Measurements from ENCODE around the gene SSTR5. TPM values are rescaled to one million over a fixed set of nuclear protein-coding genes. Genes with fewer than 3 reads are reported as not detected.

SSTR5 gene
- total RNA-seq, 4 donors from 2014 or later: not detected

- Histone ChIP-seq H3K4me3 (no peak overlapping the region), H3K9me3 (no peaks in the 10 kb centered on the region), H3K27ac (no peak overlapping the region), H3K4me1 (no peaks in the 10 kb centered on the region), H3K27me3 (peaks cover 0 to 21% of the 10 kb centered on the region in 2 donors), H3K36me3 (no peaks in the 10 kb centered on the region)
- intact Hi-C loops (cut with DNase I; ENCODE audit: low total_unique reads): no loop called here
- DNase-seq: no peak
- TF ChIP-seq CTCF (IDR thresholded peaks at IDR 0.05) (no peak), POLR2A (IDR thresholded peaks at IDR 0.05) (no peak)
Observed at GRCh38 chr16:1070084-1070863, 2.3 kb upstream of the SSTR5 start.

- intact Hi-C loops (cut with DNase I; ENCODE audit: low total_unique reads): no loop called here
- TF ChIP-seq CTCF (IDR thresholded peaks at IDR 0.05) (no peak), POLR2A (IDR thresholded peaks at IDR 0.05) (no peak)
Observed at GRCh38 chr16:1070864-1071408, 1.6 kb upstream of the SSTR5 start.

GRCh38 chr16:1071561-1072225, 854 bp upstream of the SSTR5 start:
- no peaks in the 10 kb centered on the region for H3K36me3 ChIP-seq
- H3K9me3 ChIP-seq: no peaks in the 10 kb centered on the region
- no peak for TF ChIP-seq CTCF (IDR thresholded peaks at IDR 0.05)
- TF ChIP-seq POLR2A (IDR thresholded peaks at IDR 0.05): no peak
- H3K4me3 ChIP-seq: no peak overlapping the region
- intact Hi-C loops (cut with DNase I; ENCODE audit: low total_unique reads): no loop called here
- H3K27me3 ChIP-seq: peaks cover 0 to 24% of the 10 kb centered on the region in 2 donors
- DNase-seq: no peak
- no peaks in the 10 kb centered on the region for H3K4me1 ChIP-seq
- no peak overlapping the region for H3K27ac ChIP-seq

More at GRCh38 chr16:1070864-1071408, 1.6 kb upstream of the SSTR5 start:
- no peak overlapping the region for H3K4me3 ChIP-seq
- no peak overlapping the region for H3K27ac ChIP-seq
- no peaks in the 10 kb centered on the region for H3K4me1 ChIP-seq
- peaks cover 0 to 21% of the 10 kb centered on the region in 2 donors for H3K27me3 ChIP-seq
- H3K9me3 ChIP-seq: no peaks in the 10 kb centered on the region
- no peak for DNase-seq
- no peaks in the 10 kb centered on the region for H3K36me3 ChIP-seq

- no peak for DNase-seq
- no peak for TF ChIP-seq CTCF (IDR thresholded peaks at IDR 0.05)
- no peak for TF ChIP-seq POLR2A (IDR thresholded peaks at IDR 0.05)
- Histone ChIP-seq H3K27ac (no peak overlapping the region), H3K9me3 (no peaks in the 10 kb centered on the region), H3K4me1 (no peaks in the 10 kb centered on the region), H3K4me3 (no peak overlapping the region), H3K36me3 (no peaks in the 10 kb centered on the region), H3K27me3 (peaks cover 0 to 37% of the 10 kb centered on the region in 2 donors)
- intact Hi-C loops (cut with DNase I; ENCODE audit: low total_unique reads): no loop called here
Observed at GRCh38 chr16:1073262-1073558, 663 bp downstream of the SSTR5 start.

All from uterus (tissue), 4 donors.